ENCODE measurements around the gene RBMS3.

RBMS3 gene

GRCh38 chr3:29694783-29695182 lies 413.9 kb downstream of the RBMS3 start:
- TF ChIP-seq, protein P1, sequence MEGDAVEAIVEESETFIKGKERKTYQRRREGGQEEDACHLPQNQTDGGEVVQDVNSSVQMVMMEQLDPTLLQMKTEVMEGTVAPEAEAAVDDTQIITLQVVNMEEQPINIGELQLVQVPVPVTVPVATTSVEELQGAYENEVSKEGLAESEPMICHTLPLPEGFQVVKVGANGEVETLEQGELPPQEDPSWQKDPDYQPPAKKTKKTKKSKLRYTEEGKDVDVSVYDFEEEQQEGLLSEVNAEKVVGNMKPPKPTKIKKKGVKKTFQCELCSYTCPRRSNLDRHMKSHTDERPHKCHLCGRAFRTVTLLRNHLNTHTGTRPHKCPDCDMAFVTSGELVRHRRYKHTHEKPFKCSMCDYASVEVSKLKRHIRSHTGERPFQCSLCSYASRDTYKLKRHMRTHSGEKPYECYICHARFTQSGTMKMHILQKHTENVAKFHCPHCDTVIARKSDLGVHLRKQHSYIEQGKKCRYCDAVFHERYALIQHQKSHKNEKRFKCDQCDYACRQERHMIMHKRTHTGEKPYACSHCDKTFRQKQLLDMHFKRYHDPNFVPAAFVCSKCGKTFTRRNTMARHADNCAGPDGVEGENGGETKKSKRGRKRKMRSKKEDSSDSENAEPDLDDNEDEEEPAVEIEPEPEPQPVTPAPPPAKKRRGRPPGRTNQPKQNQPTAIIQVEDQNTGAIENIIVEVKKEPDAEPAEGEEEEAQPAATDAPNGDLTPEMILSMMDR (IDR thresholded peaks at IDR 0.05) = no peak

DNA sequence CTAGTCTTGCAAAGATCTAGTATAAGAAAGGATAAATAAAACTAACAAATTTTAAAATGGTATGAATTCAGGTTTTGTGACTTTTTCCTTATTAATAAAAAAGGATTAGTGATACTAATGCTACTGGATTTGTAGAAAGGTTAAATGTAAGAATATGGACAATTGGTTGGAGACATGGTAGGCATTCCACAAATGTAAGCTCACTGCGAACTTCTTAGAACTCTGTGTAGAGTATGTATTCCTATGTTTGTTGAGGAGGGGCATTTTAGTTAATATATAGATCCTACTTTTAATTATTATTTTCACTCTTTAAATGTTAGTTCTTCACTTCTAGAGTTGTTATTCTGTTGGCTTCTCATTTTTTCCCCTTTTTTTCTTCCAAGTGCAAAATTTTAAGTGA lies 414.3 kb downstream of the RBMS3 start:
- TF ChIP-seq, protein P1 (IDR thresholded peaks at IDR 0.05) = no peak

DNA sequence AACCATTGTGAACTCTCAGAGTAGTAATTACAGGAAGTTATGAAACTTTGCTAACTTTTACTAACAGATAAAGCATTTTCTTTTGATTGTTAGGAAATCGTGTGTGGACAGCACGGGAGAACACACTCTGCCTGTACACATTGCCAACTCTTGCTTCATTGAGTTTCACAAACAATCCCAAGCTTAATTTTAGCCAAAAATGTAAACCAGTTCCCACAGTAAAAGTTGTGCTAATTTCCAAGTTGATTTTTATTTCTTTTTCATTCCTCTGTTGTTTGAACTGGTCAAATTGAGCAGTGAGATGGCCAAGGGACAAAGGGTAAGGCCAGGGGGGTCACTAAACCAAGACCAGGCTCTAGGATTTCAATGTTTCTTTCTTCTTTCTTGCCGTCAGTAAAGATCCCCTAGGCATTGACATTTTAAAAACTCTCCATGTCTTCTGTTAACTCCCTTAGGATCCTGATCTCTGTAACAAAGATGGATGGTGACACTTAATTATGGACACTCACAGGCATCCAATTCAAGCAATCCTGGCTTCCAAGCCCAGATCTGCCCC lies 414.9 kb downstream of the RBMS3 start:
- TF ChIP-seq, protein P1 (IDR thresholded peaks at IDR 0.05) = no peak

GRCh38 chr3:29696311-29696710 lies 415.4 kb downstream of the RBMS3 start:
- TF ChIP-seq, protein P1 (IDR thresholded peaks at IDR 0.05) = no peak

- TF ChIP-seq, protein P1 (IDR thresholded peaks at IDR 0.05) = no peak
These were observed 417.1 kb downstream of the RBMS3 start for GRCh38 chr3:29697989-29698388.

DNA sequence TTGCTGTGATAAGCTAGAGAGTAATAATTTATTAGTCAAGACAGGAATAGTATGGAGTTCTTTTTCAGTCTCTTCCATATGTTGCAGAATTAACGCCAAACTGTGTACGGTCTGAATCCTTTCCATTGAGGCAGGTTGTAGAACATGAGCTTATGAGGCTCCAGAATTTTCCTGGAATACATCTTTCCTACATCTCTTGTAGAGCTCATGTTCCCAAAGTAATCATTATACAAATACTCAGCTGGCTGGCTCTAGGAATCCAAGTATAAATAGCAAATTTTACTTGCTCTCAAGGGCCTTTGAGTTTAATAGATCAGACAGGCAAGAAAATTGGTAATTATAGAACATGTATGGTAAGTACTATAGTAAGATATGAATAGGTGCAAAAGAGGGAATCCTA lies 419.4 kb downstream of the RBMS3 start:
- TF ChIP-seq, protein P1 (IDR thresholded peaks at IDR 0.05) = no peak

- TF ChIP-seq, protein P1 (IDR thresholded peaks at IDR 0.05) = no peak
These were observed 420.6 kb downstream of the RBMS3 start for GRCh38 chr3:29701326-29701983.

Data from LNCAP (cell line).